CD4-positive, alpha-beta T cell treated with Interleukin-4 for 4 hours (primary cell): ENCODE results near the gene ANKRD1.

Source experiments
- DNase-seq: peaks from one replicate; pipeline ENCODE4 v3.0.0-alpha.2; 2020

ANKRD1 gene

DNA sequence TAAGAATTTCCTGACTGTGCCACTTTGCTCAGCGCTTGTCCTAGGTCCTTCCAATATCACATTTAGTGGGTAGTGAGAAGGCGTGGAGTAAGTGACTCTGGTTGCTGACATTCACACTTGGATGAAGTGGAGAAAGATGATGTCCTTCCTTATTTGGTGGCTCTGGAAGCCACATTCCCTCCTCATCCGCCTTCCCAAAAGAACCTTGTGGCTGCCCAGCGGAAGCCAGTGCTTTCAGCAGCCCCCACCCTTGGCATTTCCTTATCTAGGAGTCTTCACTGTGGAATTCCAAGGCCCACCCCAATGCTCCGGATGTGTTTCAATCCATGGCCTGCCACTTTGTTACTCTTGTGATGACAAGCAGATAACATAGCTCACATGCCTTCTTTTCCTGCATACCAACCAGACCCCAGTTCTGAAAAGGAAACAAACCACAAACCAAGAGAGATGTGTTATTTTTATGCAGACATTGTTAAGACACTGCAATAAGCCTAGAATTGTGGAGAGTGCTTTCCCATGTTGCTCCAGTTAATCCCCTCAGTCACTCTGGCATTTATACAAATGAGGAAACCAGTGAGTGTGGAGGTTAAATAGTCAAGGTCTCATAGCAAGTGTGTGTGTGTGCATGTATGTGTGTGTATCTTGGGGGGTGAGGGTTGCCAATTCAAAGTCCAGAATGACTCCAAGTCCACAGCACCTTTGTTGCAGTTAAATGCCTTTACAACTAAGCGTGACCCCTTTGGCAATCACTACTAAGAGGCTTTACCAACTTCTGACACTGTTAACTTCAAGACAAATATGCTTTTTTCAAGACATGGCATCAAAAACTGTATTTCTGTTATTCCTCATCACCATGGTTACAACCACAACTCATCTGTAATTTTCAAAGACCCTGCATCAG is 10.3 kb upstream of the ANKRD1 start:
- no peak for DNase-seq

DNA sequence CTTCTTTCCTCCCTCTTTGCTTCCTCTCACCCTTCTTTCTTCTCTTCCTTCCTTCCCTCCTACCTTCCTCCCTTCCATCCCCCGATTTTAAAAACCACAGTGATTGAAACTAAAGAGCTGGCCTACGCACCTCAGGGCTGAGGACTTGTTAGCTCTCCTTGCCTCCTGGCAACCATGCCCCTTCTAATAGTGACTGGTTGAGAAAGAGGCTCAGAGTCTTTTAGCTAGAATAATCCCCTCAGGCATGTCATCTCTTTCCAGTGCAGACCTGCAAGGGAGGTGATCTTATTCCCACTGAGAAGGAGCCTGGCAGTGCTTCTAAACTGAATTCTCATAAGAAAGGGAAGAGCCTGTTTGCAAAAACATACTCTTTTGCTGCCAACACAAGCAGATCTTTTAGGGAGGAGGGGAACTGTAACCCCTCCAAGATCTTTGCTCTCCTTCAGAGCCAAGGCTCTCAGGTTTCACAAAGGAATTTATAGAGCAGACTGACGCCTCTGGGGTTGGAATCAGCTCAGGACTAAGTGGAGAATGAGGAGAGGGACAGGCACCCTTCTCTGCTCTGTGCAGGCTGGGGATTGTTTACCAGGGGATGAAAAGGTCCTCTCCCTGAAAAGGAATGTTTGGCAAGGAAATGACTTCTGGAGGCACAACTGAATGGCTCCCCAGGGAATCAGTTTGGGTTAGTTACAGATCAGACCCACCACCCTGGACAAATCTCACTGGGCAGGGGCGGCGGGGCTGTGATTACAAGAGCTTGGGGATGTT is 9.4 kb upstream of the ANKRD1 start:
- DNase-seq = no peak

DNA sequence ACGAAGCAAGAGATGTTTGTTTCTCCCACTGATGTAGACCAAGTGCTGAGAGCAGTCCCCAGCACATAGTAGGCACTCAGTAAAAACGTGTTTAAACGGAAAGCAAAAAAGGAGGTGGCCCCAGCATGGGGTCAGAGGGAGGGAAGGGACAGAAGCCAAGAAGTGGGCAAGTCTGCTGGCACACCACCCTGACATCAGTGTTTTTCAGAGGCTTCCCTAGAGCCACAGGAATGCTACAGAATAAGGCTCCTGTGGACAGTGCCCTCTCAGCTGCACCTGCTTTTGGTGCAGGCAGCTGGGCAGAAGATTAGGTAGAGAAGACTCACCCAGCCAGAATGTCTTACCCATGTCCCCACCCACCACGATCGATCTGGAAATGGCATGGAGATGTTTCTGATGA is 8.3 kb upstream of the ANKRD1 start:
- DNase-seq = no peak

DNA sequence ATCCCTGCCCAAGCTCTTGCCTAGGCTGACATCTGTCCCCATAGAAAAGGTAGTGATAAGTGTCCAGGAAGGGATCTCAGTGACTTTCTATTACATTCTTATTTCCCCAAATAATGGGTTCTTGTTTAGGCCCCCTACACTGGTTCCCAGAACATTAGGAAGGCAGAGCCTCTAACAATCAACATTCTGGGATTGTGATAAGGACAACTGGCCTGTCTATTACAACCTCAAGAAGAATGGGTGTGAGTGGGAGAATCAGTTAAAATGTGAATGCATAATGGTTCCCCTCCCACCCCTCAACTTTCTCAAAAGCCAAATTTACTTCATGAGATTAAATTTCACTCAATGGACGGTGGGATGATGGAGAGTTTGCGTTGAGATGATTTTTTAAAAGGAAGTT is 6.4 kb upstream of the ANKRD1 start:
- no peak for DNase-seq

DNA sequence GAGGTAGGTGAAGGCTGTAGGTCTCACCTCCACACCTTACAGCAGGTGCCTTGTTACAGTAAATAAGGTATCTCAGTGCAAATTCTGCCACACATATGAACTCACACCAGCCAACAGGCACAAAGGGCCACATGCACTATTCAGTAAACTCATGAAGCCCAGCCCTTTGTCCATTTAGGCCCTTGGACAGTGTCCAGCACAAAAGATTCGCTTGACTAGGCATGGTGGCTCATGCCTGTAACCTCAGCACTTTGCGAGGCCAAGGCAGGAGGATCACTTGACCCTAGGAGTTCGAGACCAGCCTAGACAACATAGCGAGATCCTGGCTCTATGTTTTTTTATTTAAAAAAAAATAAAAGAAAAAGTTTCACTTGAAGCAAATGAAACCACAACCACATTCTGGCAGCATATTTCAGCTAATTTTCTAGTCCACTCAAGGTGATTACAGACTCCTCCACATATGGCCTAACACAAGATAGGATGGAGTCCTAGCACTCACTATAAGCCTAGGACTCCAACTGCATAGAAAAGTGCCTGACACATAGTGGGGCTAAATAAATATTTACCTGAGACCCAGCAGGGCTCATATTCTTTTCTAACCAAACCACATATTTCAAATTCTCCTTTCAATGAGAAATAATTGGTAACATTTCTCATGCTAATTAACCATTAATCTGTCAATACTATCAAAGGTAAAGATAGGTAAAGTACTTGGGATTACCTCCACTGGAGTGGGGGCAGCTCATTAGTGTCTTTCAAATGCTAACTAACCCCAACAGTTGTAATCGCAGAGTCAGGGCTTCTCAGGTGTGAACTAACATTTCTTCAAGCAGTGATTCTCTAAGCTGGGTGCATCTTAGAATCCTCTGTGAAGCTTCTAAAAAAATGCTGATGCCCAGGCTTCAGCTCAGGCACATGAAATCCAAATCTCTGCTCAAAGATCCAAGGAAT is 4.5 kb upstream of the ANKRD1 start:
- DNase-seq = no peak

DNA sequence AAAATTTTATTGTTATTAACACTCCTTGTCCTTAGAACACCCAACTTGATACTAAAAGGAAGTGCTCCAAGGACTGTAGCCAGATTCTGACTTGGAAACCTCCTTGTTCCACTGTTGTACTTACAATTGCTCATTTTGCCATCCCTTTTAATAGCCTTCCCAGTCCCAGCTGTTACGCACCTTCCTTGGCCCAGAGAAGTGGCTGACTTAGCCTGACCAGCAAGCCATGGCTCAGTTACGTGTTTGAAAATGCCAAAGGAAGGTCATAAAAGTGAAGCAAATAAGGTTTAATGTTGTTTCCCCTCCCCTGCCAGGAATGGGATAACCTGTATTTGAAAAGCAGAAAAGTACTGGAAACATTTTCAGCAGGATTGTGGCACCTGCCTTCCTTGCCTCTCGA is 3.7 kb upstream of the ANKRD1 start:
- no peak for DNase-seq

DNA sequence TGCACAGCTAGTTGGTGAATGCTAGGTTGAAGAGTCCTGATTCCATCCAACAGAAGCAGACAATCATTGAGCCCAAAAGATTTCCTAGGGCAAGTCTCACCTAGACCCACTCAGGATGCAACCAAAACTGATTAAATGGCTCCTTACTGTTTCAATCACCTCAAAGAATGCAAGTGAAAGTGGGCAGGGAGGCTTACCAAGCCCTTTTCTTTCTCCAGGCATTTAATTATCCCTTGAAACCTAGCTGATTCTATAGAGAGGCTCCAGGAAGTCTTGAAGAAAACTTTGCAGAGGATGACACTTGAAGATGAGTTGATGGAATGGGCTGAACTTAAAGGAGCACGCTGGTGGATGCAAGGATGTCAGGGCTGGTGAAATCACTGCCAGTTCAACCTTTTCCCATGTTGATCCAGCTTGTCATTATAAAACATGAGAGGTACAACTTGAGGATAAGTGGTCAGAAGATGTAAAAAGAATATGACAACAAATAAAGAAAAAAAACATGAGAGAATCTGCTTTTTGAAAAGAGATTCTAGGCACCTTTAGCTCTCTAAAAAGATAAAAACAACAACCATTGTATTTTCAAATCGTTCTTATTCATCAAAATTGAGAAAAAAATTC is 2.3 kb upstream of the ANKRD1 start:
- no peak for DNase-seq

DNA sequence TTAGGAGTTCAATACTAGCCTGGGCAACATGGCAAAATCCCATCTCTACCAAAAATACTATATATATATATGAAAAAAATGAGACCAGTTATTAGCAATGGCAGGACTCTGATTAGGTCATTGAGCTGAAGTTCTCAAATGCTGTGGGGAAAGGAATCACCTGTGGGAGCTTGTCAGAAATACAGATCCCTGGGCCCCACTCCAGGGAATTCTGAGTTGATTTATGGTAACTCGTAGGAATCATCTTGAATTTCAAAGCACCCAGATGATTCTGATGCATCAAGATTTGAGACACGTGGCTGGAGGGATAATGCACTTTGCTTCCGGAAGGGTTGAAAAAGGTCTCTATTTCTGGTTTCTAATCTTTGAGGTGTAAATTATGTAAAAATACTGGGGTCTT is 1.0 kb upstream of the ANKRD1 start:
- DNase-seq = no peak

DNA sequence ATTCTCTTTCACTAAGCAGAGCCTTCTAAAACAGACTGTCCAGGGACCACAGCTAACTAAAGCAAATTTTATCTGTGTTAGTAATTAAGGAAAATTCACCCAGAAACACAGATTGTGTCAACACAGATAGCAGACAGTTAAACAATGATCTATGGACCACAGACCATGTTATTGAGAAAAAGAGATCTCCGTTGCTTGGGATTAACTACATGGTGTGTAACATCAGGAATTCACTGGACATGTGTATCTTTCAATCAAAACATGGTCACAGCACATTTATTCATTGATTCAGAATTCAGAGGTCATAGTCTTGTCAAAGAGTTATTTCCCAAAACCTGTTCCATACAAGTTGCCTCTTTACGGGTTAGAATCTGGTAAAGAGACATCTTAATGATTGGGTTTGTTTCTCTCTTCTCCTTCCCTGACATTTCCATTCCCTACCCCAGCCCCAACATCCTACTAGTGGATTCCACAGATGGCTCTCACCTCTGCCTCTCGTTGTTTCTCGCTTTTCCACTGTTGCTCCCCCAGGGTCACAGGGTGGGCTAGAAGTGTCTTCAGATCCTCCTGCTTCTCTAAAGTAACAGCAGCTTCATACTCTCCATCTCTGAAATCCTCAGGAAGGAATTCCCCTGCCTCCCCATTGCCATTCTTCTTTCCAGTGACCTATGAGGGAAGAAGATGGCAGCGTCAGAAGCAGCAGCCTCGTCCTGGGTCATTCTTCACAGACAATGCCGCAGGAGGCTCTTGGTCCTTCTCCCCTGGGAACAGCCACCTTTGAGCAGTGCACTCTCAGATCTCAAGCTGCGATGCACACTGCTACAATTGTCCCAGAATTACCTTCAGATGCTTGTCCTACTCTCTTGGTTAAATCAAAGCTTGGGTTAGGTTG is 958 bp downstream of the ANKRD1 start:
- DNase-seq = no peak

DNA sequence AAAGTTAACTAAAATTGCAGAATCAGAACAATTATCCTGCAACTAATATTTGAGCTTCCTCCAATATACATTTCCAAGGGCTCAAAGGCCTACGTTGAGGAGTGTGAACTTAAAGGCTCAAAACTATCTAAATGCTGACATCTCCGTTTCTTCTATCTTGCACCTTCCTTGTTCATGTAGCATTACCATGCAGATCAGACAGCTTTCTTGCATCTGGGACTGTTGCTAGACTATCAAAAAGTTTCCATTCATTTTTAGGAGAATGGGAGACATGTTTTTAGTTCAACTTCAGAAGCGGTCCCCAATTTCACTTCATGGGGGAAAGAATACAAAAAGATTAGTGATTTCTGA is 2.9 kb downstream of the ANKRD1 start:
- no peak for DNase-seq

DNA sequence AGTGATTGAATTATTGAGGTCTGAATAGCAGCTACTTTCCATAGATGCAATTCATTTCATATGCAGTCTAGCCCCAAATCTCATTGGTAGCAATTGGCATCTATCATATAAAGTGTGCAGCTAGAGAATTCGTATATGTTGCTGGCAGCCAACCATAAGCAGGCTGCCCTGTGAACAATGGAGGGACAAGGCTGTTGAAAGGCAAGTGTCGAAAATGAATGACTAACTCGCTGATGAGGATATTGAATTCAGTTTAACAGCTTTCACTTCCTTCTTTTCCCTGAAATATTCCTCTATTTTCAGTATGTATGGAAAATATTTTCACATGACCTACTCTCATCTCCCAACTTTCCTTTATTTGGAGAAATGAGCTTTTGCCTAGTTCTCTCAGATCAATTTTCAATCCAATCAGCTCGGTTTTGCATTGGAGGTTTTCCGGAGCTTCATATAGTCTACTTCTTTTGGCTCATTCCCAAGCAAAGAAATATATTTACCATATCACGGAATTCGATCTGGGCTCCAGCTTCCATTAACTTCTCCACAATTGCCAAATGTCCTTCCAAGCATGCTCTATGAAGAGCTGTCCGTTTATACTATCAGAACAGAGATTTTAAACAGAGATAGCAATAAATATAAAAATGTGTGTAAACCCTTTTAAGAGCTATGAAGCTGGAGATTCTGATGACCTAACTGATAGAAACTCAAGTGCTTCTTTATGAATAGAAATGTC is 3.5 kb downstream of the ANKRD1 start:
- no peak for DNase-seq

DNA sequence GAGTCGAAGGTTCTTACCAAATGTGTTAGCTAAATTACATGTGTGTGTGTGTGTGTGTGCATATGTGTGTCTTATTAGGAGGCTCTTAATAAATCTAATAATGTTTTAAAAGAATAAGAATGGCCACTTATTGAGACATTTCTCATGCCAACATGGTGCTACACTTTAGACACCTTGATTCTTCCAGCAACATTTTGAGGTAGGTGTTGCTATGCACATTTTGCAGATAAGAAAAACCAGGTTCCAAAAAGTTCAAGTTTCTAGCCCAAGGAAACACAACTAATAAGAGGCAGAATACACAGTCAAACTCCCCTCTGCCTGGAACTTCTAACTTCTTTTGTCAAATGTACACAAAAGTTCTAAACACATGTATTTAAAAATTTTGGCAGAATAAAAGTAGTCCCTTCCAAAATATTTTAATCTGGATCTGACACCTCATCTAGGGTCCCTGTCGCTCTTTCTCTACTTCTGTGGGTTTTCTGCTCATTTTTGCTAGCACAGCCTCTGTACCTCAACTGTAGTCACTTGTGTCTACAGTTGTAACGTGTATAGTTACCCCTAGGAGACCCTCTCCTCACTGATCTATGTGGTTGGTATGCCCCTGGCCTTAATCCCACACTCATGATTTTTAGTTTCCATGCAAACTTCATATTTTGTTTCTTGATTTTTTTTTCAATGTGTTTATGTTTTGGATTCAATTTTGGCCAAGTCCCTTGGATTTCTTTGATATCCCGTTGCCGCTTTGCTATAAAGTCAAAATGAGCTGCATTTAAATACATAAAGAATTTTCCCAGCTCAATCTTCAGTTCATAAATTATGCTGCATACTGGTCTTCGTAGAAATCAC is 4.3 kb downstream of the ANKRD1 start:
- no peak for DNase-seq

DNA sequence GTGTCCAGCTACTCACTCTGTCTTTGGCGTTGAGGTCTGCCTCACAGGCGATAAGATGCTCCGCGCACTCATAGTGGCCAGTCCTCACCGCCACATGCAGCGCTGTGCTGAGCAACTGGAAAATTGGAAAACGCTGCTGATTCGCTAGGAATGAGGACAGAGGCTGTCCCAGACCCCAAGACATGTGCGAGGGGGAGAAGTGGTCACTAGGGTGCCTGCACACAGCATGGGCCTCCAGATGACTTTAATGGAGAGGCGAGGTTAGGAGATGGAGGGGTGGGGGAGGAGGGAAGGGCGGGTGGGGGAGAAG is 5.2 kb downstream of the ANKRD1 start:
- DNase-seq = no peak

DNA sequence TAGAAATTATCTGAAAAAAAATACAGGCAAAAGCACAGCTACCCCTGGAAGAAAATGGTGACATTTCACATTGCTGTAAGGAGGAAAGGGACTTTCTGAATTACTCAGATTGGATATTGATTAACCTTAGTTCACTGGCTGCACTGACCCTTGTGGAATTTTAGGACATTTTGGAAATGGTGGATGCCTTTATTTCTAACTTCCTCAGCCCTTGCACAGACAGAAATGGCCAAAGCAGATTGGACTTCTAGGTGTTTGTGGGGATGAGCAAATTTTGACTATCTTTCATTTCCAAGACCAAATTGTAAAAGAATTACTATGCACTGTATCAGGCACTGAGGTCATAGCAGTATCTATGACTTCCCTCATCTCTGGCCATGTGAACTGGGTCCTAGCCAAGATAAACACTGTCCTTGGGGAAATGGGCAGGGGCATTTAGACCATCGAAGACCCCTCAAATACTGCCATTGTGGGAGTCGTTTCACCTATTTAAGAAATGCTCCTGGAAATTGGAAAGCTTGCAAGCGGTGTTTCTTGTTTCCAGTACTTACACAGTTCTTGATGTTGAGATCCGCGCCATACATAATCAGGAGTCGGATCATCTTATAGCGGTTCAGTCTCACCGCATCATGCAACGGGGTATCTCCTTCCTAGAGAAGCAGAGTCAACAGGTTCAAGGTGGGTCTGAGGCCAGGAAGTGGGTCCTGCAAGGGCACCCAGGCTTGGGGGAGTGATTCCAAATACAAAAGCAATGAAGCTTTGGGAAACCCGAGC is 5.7 kb downstream of the ANKRD1 start:
- DNase-seq = no peak

DNA sequence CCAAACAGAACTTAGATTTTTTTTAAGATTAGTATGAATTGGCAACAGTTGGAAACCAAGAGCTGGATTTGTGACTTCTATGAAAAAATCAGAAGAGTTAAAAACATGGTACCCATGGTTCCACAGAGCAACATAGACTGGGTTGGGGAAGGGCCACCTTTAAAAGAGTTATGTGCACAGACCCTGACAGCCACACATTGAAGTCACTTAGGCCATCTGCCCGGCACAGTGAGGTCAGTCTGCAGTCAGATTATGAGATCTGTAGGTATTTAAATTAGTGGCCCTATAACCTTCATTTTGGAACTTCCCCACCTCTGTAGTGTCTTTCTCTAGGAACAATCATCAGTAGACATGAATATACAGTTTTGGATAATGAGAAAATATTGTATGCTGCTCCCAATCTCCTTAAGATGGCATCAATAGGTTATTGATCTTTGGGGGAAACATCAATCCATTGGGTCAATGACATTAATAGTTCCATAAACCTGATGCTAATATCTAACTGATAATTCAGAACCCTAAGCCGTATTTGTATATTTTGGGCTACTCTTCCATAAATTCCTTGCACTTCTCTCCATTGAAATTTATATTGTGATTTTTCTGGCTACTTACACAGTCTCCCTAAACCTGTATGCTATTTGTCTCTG is 7.0 kb downstream of the ANKRD1 start:
- no peak for DNase-seq

DNA sequence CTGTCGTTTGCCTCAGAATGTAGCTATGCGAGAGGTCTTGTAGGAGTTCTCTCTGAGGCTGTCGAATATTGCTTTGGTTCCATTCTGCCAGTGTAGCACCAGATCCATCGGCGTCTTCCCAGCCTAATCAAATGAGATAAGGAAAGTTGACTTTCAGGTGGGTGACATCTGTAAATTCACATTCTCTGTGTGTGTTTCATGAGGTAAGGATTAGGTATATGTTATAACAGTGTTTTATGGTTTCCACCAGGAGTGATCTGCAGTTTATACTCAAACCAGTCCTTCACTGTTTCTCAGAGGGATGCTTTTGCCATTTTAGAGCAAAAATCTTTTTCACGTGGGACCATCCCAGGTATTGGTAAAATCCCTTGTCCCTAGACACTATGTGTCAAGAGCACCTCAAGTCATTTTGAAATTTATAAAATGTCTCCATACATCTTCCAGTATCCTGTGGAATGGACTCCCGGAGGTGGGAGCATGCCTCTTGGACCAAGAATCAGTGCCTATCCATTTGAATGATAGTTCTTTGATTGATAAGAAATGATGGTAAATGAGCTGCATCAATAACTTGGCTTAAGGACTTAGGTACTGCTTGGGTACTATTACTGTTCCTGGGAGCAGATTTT is 7.9 kb downstream of the ANKRD1 start:
- no peak for DNase-seq

DNA sequence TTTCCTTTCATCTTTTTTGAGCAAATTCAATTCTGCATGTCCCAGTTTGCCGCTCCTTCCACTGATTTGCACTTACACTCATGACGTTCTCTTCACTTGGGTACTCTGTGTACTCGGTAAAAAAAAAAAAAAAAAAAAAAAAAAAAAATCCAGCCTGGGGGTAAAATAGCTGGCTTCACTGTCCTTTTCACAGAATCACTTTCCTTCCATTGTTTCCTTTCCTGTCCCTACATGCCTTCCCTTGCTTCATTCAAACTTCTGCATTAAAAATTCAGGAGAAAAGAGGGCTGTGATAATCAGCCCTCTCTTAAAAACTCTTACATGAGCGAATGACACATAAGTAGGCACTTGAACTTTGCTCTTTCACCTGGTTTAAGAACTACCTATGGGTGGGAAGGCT is 8.7 kb downstream of the ANKRD1 start:
- DNase-seq = no peak
